Progenitor cell of endocrine pancreas (in vitro differentiated cells): ENCODE results near the gene DTWD2. TPM values are rescaled to one million over a fixed set of nuclear protein-coding genes. Genes with fewer than 3 reads are reported as not detected.

ENCODE experiments used
- DNase-seq: peaks from one replicate; pipeline ENCODE4 v3.0.0; 2021; ENCODE audit warnings: low spot score; ENCODE audit not compliant: unreplicated experiment
- H3K27ac Mint-ChIP-seq: 2 replicates; pipeline ENCODE4 v1.8.0; 2021; ENCODE audit warnings: mild to moderate bottlenecking, moderate library complexity, mixed read lengths
- H3K27me3 Mint-ChIP-seq: 2 replicates; pipeline ENCODE4 v1.8.0; 2021; ENCODE audit warnings: mixed read lengths
- H3K36me3 Mint-ChIP-seq: 2 replicates; pipeline ENCODE4 v1.8.0; 2022; ENCODE audit warnings: mixed read lengths; ENCODE audit not compliant: insufficient read depth
- H3K4me1 Mint-ChIP-seq: 2 replicates; pipeline ENCODE4 v1.8.0; 2021; ENCODE audit warnings: low read depth, mixed read lengths
- H3K4me3 Mint-ChIP-seq: 2 replicates; pipeline ENCODE4 v1.8.0; 2021; ENCODE audit warnings: low read depth, mild to moderate bottlenecking, moderate library complexity, mixed read lengths
- H3K9me3 Mint-ChIP-seq: 2 replicates; pipeline ENCODE4 v1.8.0; 2021; ENCODE audit warnings: low read depth, mixed read lengths
- CTCF ChIP-seq: fragments of 200-600 bp; sonication (generic); IDR thresholded peaks from one replicate; pipeline ENCODE4 v1.5.0; 2021; ENCODE audit warnings: antibody characterized with exemption, mild to moderate bottlenecking; ENCODE audit not compliant: unreplicated experiment
- microRNA-seq: library from miRNA; unstranded; fragments of <30 nt; microRNA quantifications from one replicate; pipeline ENCODE4 v1.1.0, GENCODE V29; 2020; ENCODE audit warnings: borderline number of aligned reads; ENCODE audit not compliant: unreplicated experiment
- total RNA-seq: library from RNA; stranded (reverse); gene quantifications from 2 replicates; pipeline ENCODE4 v1.2.1, GENCODE V29; 2021

DTWD2 gene
- total RNA-seq, 1 donor from 2014 or later: 7.7 TPM

GRCh38 chr5:118793091-118793490, 195.3 kb downstream of the DTWD2 start:
- no peaks in the 10 kb centered on the region for H3K9me3 Mint-ChIP-seq
- no peaks in the 10 kb centered on the region for H3K36me3 Mint-ChIP-seq
- no peak for TF ChIP-seq CTCF
- no peaks in the 10 kb centered on the region for H3K27me3 Mint-ChIP-seq
- peaks cover 4% of the 10 kb centered on the region for H3K4me1 Mint-ChIP-seq
- no peak for DNase-seq
- no peak overlapping the region for H3K27ac Mint-ChIP-seq
- H3K4me3 Mint-ChIP-seq: no peak overlapping the region

- H3K27ac Mint-ChIP-seq: no peak overlapping the region
- peaks cover 4% of the 10 kb centered on the region for H3K4me1 Mint-ChIP-seq
- H3K27me3 Mint-ChIP-seq: no peaks in the 10 kb centered on the region
- TF ChIP-seq CTCF: peak; percentile 84
- no peak overlapping the region for H3K4me3 Mint-ChIP-seq
- DNase-seq: no peak
- no peaks in the 10 kb centered on the region for H3K36me3 Mint-ChIP-seq
- no peaks in the 10 kb centered on the region for H3K9me3 Mint-ChIP-seq
Observed at GRCh38 chr5:118791926-118792734, 196.2 kb downstream of the DTWD2 start.

GRCh38 chr5:118789366-118789765, 199.0 kb downstream of the DTWD2 start:
- Mint-ChIP-seq H3K4me3 (no peak overlapping the region), H3K27ac (no peak overlapping the region), H3K36me3 (no peaks in the 10 kb centered on the region), H3K9me3 (no peaks in the 10 kb centered on the region), H3K27me3 (no peaks in the 10 kb centered on the region), H3K4me1 (peaks cover 4% of the 10 kb centered on the region)
- TF ChIP-seq CTCF: no peak
- DNase-seq: no peak

- no peak for DNase-seq
- TF ChIP-seq CTCF: no peak
- H3K4me1 Mint-ChIP-seq: peaks cover 4% of the 10 kb centered on the region
- no peaks in the 10 kb centered on the region for H3K36me3 Mint-ChIP-seq
- H3K27ac Mint-ChIP-seq: no peak overlapping the region
- H3K27me3 Mint-ChIP-seq: no peaks in the 10 kb centered on the region
- no peaks in the 10 kb centered on the region for H3K9me3 Mint-ChIP-seq
- H3K4me3 Mint-ChIP-seq: no peak overlapping the region
Observed at GRCh38 chr5:118788351-118788750, 200.0 kb downstream of the DTWD2 start.

Small RNAs within 50 kb of the gene (microRNA-seq; reads per million reads assigned to microRNA genes)
- not detected for gene MIR1244-2

Other genes starting within 250 kb of the DTWD2 start
- 47.0 and 48.3 TPM in 2 replicates for gene DMXL1, start 82.5 kb upstream of the DTWD2 start, total RNA-seq